Skin of body (tissue), 2 donors: ENCODE data around the gene CYP46A1. TPM values are rescaled to one million over a fixed set of nuclear protein-coding genes. Genes with fewer than 3 reads are reported as not detected.

Experiments used
- DNase-seq: peaks from one replicate; lab custom pipeline; 2025; lab: John Stamatoyannopoulos, UW
- total RNA-seq: library from RNA; depleted of rRNA; stranded (reverse); fragments of >200 nt; gene quantifications from one replicate; pipeline ENCODE4 v1.2.3, GENCODE V29; 2014

CYP46A1 gene
- total RNA-seq, 1 donor from 2014 or later: 2.0 TPM

DNA sequence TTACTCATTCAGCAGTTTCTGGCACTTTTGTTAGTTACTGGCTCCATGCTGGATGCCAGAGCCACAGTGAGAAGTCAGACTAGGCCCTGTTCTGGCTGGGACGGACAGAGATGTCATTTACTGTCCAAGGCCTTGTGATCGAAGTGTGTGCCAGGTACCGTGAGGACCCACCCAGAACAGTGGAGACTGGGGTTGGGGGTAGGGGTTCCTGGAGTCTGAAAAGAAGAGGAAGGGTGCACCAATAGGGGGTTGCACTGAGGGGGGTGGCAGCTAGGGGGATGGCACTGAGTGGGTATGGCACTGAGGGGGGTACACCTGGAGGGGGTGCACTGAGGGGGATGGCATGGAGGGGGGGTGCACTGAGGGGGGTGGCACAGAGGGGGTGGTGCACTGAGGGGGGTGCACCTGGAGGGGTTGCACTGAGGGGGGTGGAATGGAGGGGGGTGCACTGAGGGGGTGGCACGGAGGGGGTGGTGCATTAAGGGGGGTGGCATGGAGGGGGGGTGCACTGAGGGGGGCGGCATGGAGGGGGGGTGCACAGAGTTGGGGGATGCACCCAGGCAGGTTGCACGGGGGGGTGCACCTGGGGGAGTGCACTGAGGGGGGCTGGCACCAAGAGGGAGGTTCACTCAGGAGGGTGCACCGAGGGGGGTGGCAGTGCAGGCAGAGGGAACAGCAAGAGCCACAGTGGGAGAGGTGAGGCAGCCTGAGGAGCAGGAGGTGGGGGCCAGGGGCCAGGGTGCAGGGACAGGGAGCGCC is 10.6 kb upstream of the CYP46A1 start:
- no peak for DNase-seq

DNA sequence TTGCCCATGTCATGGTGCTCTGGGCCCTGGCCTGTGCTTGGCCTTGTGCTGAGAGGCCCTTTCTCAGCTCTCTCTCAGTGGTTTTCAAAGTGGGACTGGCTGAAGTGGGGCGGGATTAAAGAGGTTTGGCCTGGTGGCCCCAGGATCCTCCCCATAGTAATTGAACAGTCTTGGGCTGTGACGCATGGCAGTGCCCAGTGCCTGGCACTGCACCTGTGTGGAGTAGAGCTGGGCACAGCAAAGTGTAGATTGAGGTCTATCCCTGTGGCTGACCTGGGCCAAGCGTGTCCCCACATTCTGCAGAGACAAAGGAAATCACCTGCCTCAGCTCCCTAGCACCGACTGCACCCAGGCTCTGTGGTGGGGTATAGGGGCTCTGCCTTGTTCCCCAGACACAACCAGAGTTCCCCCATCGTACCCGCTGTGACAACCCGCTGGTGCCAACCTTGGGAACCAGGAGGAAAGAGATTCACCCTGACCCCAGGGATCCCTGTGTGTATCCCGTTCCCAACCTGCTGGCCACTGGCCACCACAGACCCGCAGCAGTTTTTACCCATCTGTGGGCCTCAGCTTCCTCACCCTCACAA is 9.9 kb upstream of the CYP46A1 start:
- DNase-seq: no peak

DNA sequence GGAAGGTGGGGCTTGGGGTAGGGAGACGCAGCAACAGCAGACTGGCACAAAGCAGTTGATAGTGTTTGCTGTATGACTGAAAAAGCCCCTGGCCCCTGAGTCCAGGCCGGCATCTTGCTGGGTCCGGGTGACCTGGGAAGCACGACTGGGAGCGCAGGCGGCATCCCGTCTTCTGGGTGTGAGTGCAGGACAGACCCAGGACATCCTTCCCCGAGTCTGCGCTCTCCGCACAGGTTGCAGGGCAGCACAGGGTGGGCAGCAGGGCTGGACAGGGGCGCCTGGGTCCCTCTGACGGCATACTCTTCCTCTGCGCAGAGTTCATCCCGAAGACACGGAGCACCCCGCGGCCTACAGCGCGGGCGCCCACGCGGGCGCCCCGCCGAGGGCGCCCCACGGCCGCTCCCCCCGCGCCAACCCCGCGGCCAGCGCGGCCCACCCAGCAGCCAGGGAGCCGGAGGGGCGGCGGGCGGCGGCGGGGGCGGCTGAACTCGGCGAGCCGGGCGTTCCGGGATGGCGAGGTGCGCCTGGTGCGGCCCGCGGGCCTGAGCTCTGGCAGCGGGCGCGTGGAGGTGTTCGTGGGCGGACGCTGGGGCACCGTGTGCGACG is 9.2 kb upstream of the CYP46A1 start:
- DNase-seq: no peak

DNA sequence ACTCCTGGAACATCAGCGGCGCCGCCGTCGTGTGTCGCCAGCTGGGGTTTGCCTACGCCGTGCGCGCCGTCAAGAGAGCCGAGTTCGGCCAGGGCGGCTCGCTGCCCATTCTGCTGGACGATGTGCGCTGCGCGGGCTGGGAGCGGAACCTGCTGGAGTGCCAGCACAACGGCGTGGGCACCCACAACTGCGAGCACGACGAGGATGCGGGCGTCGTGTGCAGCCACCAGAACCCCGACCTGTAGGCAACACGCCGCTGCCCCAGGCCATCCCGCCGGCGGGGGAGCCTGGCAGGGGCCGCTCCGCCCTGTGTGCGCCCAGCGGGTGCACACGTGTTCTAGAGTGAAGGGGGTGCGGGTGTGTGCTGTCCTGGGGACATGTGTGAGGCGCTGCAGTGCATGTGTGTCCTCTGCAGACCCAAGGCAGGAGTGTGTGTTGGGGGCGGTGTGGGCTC is 8.7 kb upstream of the CYP46A1 start:
- no peak for DNase-seq

DNA sequence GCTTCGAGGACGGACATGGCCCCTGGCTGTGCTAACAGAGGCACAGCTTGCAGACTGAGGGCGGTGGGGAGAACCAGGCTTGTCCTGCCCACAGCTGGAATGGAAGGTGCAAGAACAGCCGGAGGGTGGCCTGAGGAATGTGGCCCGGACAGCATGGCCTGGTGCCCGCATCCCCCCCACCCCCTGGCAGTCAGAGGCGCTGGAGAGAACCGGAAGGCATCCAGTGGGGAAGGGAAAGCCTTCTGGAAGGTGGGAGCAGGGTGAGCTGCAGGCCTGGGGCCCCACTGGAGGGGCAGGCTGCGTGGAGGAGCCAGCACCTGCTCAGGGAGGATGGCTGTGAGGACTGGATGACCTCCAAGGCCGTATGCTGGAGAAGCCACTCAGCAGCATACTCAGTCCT is 8.1 kb upstream of the CYP46A1 start:
- no peak for DNase-seq

DNA sequence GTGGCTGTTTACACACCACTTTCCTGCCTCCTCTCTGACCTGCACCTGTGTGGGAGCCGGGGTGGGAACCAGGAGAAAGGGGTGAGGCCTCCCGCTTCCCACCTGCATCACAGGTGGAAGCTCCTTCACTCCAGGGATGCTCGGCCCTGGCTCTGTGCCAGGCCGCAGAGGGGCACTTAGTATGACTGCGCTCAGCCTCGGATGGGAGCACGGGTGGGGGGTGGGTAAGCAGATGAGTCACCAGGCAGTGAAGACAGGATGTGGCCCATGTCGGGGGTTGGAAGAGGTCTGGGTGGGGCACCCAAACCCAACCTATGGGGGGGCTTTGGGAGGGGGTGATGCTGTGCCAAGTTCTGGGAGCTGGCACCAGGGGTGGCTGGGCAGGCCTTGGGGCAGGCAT is 7.4 kb upstream of the CYP46A1 start:
- no peak for DNase-seq

DNA sequence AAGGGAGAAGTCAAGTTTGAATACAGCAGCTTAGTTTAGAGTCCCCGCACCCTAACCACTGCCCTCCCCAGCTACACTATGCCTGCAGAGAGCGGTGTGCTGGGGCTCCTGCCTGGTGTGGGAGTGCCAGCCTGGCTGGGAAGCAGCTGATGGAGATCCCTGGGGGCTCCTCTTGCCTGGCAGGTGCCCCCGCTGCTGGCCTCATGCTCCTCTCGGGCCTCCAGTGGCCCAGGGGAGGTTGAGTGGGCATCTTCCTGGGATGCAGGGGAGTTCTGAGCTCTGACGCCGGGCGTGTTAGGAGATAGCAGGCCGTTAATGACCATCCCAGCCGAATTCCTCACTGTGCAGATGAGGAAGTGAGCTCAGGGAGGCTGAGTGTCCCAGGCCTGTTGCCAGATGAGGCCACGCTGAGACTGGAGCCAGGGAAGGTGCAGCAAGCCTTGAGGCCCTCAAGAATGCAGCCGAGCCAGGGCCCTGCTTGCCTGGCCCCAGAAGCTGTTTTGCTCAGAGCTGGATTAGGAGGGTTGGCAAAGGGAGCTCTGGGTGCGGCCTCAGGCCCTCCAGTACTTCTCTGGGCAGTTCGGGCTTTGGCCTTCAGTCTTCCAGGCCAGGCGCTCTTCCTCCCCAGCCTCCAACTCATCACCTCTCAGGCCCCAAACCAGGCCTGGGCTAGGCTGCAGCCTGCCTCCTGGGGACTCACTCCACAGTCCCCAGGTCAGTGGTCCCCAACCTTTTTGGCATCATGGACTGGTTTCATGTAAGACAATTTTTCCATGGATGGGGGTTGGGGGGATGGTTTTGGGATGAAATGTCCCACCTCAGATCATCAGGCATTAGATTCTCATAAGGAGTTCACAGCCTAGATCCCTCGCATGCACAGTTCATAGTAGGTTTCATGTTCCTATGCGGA is 6.6 kb upstream of the CYP46A1 start:
- no peak for DNase-seq

DNA sequence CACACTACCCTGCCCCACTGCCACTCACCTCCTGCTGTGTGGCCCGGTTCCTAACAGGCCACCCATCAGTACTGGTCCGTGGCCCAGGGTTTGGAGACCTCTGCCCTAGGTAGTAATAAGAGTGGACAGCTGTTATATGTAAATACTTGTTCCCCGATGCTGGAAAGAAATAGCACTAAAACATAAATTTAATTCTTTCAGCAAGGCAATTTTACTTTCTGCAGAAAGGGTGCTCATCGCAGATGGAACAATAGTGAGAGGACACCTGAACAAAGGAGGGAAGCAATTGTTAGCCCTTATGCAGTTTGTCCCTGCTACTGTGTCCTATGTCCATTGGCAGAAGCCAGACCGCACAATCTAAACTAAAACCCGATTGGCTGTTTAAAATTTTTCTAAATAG is 5.9 kb upstream of the CYP46A1 start:
- DNase-seq: no peak

DNA sequence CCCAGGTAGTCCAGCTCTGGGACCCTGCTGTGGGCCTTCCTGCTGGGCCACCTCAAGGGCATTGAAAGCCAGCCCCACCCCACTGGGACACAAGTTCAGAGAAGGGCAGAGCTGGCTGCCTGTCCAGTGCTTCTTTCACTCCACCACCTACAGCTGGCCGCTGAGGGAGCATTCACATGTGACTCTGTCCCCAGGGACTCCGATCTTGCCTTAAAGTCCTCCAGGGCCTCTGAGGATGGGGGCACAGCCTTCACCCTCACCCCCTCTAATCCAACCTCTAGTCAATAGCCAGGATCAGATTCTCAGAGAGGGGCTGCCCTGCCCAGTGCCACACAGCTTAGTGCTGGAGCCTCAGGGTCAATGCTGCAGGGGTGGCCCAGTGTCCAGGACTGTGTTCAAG is 5.0 kb upstream of the CYP46A1 start:
- no peak for DNase-seq

DNA sequence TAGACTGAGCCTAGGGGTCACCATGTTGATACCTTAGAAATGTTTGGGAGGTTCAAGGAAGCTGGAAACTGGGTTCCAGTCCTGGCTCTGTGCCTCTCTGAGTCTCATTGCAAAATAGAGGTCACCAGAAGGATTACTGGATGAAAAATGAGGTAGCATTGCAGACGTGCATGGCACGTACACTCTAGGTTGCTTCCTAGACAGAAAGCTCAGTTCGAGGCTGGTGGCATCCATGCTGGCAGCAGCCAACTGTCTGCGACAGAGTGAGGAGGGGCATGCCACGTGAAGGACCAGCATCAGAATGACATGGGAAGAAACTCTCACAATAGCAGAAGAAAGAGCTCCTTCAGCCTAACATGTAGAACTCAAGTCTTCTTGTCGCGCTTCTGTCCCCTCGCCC is 4.6 kb upstream of the CYP46A1 start:
- no peak for DNase-seq

DNA sequence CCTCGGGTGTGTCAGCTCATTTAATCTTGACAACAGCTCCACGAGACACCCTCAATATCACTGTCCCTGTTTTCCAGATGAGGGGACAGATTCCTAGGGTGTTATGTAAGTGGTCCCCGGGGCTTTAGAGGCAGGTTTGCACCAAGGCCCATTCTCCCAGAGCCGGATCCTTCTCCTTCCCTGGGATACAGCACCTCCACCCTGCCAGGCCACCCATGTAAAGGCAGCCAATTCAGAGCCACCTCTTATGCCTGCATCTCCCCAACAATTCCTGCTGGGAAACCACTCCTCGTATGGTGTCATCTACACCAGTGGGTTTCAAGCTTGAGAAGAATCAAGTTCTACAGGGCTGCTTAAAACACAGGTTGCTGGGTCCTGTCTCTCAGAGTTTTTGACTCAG is 4.1 kb upstream of the CYP46A1 start:
- no peak for DNase-seq

DNA sequence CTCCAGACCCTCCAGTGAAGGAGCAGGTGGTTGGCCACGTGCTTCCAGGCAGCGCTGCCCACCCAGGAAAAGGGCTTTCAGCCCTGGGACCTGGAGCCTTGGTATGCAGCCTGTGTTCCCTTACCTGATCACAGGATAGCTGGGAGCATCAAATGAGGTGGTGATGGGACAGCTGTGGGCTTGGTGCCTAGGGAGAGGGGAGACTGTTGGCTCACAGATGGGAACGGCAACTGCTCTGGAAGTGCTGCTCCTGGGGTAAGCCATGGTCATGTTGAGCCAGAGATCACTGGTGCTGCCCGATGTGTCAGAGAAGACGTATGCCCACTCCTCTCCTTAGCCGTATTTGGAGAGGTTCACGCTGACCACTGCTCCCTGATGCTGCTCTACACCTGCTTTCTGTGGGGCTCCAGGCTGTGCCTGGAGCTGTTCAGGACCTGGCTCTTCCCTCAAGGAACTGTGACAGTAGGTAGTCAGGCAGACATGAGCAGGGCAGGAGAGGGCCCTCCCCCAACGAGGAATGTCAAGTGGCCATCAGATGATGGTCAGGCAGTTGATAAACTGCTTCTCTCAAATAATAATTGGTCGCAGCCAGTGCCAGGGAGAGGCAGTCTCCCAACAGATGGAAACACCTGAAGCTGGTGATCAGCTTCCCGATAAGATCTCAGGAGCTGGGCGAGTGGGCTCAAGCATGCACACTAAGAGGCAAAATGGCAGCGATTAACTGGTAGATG is 2.8 kb upstream of the CYP46A1 start:
- DNase-seq: no peak

DNA sequence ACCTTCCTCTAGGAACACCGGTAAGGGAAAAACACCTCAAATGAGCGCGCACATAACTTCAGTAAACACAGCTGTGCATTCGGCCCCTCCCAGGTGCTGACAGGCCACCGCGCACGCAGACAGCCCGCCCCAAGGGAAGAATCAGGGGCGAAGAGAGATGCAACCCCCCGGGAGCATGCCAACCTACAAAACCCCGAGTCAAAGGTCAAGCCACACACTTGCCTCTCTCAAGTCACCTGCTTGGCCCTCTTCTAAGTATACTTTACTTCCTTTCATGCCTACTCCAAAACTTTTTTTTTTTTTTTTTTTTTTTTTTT is 2.3 kb upstream of the CYP46A1 start:
- no peak for DNase-seq

DNA sequence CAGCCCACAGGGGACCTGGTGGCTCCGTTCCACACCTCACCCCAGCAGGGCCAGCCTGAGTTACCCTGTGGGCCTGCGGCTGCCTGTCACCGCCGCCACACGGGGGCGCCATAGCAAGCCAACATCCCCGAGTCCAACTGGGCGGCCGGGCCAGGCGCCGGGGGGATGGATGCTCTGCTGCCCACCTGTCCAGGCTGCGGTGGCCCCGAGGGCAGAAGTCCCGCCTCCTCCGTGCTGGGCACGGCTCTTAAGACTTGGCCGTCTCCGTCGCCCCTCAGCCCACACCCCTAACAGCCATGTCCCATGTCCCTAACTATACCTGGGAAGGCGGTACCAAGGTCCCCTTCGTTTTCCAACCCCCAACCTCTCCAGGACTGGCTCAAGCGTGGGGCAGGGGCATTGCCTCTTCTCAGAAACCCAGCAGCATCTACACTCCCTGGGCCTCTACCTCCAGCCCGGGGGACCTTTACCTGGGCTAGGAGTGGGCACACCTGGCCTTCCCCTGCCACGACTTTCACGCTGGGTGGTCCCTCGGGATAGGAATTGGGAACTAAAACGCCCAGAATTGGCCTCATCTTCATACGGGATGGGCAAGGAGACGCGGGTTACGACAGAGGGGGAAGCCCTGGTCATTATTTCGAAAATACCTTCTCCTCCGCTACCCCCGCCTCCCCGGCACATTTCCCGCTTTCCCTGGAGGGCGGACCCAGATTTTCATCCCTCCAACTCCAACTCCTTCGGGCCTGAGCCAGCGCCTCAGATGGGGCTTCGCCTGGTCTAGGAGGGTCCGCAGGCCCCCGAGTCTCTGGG is 1.1 kb upstream of the CYP46A1 start:
- DNase-seq: peak; percentile 18

DNA sequence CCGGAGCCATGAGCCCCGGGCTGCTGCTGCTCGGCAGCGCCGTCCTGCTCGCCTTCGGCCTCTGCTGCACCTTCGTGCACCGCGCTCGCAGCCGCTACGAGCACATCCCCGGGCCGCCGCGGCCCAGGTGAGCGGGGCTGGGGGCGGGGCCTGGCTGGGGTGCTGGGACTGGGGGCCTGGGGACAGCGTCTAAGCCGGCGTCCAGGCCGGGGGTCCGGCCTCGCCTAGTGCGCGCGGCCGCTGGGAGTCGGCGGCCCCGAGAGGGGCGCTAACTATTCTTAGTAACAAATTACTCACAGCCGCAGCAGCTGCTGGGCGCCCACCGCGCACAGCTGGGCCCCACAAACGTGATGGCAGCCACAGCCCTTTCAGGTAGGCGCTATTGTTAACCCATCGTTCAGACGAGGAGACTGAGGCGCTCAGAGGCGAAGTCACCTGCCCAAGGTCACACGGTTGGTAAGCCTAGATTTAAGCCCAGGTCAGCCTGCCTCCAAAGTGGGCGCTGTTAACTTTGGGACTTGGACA is 374 bp downstream of the CYP46A1 start:
- DNase-seq: peak; percentile 14

DNA sequence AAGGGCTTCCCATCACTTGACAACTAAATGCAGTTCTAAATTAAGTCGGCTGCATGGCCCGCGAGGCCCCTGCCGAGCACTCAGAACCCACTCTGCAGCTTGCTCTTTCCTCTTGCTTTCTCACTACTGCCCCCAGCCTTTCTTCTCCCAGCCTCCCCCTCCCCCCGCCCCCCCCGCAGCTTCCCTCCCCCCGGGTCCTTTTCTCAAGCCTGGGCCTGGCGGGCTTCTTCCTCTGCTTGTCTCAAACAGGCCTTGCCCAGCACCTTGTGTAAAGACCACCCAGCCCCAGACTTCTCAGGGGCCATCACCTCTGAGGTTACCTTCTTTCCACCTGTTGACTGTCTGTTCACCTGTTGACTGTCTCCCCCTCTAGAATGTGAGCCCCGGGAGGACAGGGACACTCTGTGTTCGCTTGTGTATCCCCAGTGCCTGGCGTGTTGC is 1.1 kb downstream of the CYP46A1 start:
- no peak for DNase-seq

DNA sequence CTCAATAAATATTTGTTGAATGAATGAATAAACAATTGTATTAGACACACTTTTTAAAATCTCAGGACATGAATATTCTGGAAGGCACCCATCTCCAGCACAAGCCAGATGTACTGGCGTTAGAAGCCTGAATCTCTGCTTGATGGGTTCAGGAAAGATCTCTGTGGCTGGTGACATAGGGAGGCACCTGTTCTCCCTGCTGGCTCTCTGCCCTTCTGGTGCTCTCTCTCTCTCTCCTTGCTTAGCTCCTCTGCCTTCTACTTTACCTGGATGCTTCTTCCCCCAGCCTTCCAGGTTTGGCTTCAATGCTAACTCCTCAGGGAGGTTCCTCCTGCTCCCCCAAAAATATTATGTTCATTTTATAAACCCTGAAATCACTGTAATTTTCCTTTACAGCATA is 1.5 kb downstream of the CYP46A1 start:
- no peak for DNase-seq

DNA sequence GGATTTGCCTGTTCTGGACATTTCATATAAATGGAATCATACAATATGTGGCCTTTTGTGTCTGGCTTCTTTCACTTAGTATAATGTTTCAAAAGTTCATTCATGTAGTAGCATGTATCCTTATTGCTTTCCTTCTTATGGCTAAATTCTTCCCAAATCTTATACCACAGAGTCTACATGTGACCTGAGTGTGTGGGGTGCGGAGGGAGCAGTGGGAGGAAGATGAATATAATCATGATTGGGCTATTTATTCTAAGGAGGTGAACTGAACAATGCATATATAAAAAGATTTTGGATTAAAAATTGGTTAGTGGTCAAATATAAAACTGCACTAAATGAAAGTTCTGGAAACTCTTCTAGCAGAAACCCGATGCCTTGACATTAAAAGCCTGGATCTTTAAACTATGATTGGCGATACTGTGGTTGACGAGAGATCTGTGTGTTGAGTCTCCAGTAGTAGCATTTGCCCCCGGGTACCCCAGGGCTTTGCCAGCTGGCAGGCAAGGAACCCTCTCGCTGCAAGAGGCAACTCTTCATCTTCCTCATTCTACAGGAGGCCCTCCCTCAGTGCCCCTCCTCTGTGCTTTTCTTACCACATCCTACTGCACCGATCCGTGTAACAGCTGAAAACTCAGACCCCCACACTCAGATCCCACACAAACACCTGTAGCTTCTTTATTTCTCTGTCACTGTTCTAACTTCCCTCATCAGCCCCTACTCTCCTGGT is 2.6 kb downstream of the CYP46A1 start:
- no peak for DNase-seq
